Measurements from ENCODE around the gene NDUFV3. TPM values are rescaled to one million over a fixed set of nuclear protein-coding genes. Genes with fewer than 3 reads are reported as not detected.

Gene NDUFV3
- total and polyA plus RNA-seq, 12 donors: 25.9 to 63.7 (median 52.2) TPM

GRCh38 chr21:42848932-42849758, 44.0 kb upstream of the NDUFV3 start:
- H3K4me1 ChIP-seq: peaks cover 0 to 18% (median 11%) of the 10 kb centered on the region in 9 donors
- 90 to 93% methylated on average over 54 of the region's 54 CpGs for WGBS, 2 donors
- no peaks in the 10 kb centered on the region for H3K9me3 ChIP-seq
- ATAC-seq: no peak
- intact Hi-C loops (cut with DNase I): loop anchor here in 1 of 10 donors (10.0 kb wide), 1 partner anchor 56 kb away; no protein-coding TSS in a partner anchor
- no peak overlapping the region for H3K27ac ChIP-seq
- TF ChIP-seq CTCF (IDR thresholded peaks at IDR 0.05): no peak
- H3K4me3 ChIP-seq: no peak overlapping the region
- no peak for DNase-seq
- H3K27me3 ChIP-seq: no peaks in the 10 kb centered on the region
- H3K36me3 ChIP-seq: peaks cover 0 to 92% (median 46%) of the 10 kb centered on the region in 9 donors

GRCh38 chr21:42849759-42850412, 43.2 kb upstream of the NDUFV3 start:
- DNase-seq (no peak), ATAC-seq (no peak)
- H3K9me3 ChIP-seq: no peaks in the 10 kb centered on the region
- peaks cover 0 to 92% (median 52%) of the 10 kb centered on the region in 9 donors for H3K36me3 ChIP-seq
- no peak overlapping the region for H3K4me3 ChIP-seq
- TF ChIP-seq CTCF (IDR thresholded peaks at IDR 0.05): no peak
- peaks cover 0 to 11% (median 3%) of the 10 kb centered on the region in 9 donors for H3K4me1 ChIP-seq
- intact Hi-C loops (cut with DNase I): loop anchor here in 1 of 10 donors (10.0 kb wide), 1 partner anchor 55 kb away; no protein-coding TSS in a partner anchor
- no peaks in the 10 kb centered on the region for H3K27me3 ChIP-seq
- WGBS, 2 donors: 95 to 96% methylated on average over 29 of the region's 29 CpGs
- H3K27ac ChIP-seq: no peak overlapping the region

GRCh38 chr21:42850463-42850862, 42.6 kb upstream of the NDUFV3 start:
- ATAC-seq: no peak
- Histone ChIP-seq H3K4me3 (no peak overlapping the region), H3K36me3 (peaks cover 0 to 92% (median 57%) of the 10 kb centered on the region in 9 donors), H3K27me3 (no peaks in the 10 kb centered on the region), H3K27ac (no peak overlapping the region), H3K4me1 (peaks cover 0 to 5% (median 0%) of the 10 kb centered on the region in 9 donors), H3K9me3 (no peaks in the 10 kb centered on the region)
- TF ChIP-seq CTCF (IDR thresholded peaks at IDR 0.05): no peak
- DNase-seq: no peak
- intact Hi-C loops (cut with DNase I): no loop called here
- WGBS, 2 donors: 93 to 94% methylated on average over 10 of the region's 10 CpGs

- intact Hi-C loops (cut with DNase I): no loop called here
- Histone ChIP-seq H3K36me3 (peaks cover 0 to 92% (median 62%) of the 10 kb centered on the region in 9 donors), H3K27ac (no peak overlapping the region), H3K9me3 (no peaks in the 10 kb centered on the region), H3K4me1 (peaks cover 0 to under 1% (median 0%) of the 10 kb centered on the region in 9 donors), H3K4me3 (no peak overlapping the region), H3K27me3 (no peaks in the 10 kb centered on the region)
- TF ChIP-seq CTCF (IDR thresholded peaks at IDR 0.05): peak in 6 of 9 donors; percentile 13 to 52 (median 24)
- ATAC-seq (peak in 3 of 8 donors; percentile 14 to 32 (median 25)), DNase-seq (no peak)
- 86 to 90% methylated on average over 21 of the region's 21 CpGs for WGBS, 2 donors
Measured at GRCh38 chr21:42850866-42851391, 42.2 kb upstream of the NDUFV3 start.
